GM12878 (cell line): ENCODE data around the gene UST. TPM values are rescaled to one million over a fixed set of nuclear protein-coding genes. Genes with fewer than 3 reads are reported as not detected.

Experiments used
- ATAC-seq: fragments of 200-7000 bp; cut with Tn5 transposase; 3 replicates; pipeline ENCODE4 v1.9.1; 2020; ENCODE audit warnings: mild to moderate bottlenecking, moderate library complexity
- BruUV-seq: library from RNA; stranded (reverse); fragments of 400-500 nt; replicated peaks from 2 replicates; lab custom pipeline; 2021; lab: Mats Ljungman, UMichigan
- CTCF ChIA-PET: fragments of 300-600 bp; sonication (Branson Sonifier 250); formaldehyde crosslinking; extraction: SDS; loops from one replicate; lab custom pipeline; 2021; ENCODE audit warnings: inconsistent platforms; lab: Yijun Ruan, JAX
- POLR2A ChIA-PET: fragments of 350-600 bp; formaldehyde crosslinking; extraction: SDS; loops from one replicate; lab custom pipeline; 2021; ENCODE audit warnings: inconsistent platforms; lab: Charles Lee
- RAD21 ChIA-PET: fragments of 300-600 bp; sonication (Branson Sonifier 250); formaldehyde crosslinking; loops from one replicate; lab custom pipeline; 2023; ENCODE audit warnings: antibody characterized with exemption; ENCODE audit not compliant: unreplicated experiment; lab: Charles Lee
- SMC1A ChIA-PET: fragments of 300-600 bp; sonication (Branson Sonifier 250); formaldehyde crosslinking; loops from one replicate; lab custom pipeline; 2023; ENCODE audit not compliant: unreplicated experiment, uncharacterized antibody; lab: Charles Lee
- DNase-seq: peaks from one replicate; pipeline ENCODE4 v3.0.0-alpha.2; 2011; ENCODE audit warnings: low read depth, low spot score
- FAIRE-seq: peaks from 3 replicates; lab custom pipeline; 2011; peaks lifted over from hg19 to GRCh38; lab: Jason Lieb, UNC
- H2AFZ ChIP-seq: 2 replicates; pipeline ENCODE4 v1.6.0; 2011; ENCODE audit warnings: low read depth, low read length, control low read depth; ENCODE audit not compliant: control insufficient read depth
- H3K27ac ChIP-seq: 2 replicates; pipeline ENCODE4 v1.5.1; 2011; ENCODE audit warnings: control low read depth; ENCODE audit not compliant: control insufficient read depth, insufficient read depth
- H3K27me3 ChIP-seq, 2 experiments: replicated peaks in 1 of 2; 2 replicates each; pipeline versions ENCODE4 v1.6.0 to v1.6.1; 2011; ENCODE audit warnings: low read length in 1 of 2; ENCODE audit not compliant: control insufficient read depth in 2 of 2, insufficient read depth in 2 of 2
- H3K36me3 ChIP-seq, 2 experiments: 2 replicates each; pipeline ENCODE4 v1.5.1; 2011; ENCODE audit warnings: low read length in 1 of 2; ENCODE audit not compliant: control insufficient read depth in 2 of 2, insufficient read depth in 2 of 2
- H3K4me1 ChIP-seq: 2 replicates; pipeline ENCODE4 v1.6.1; 2011; ENCODE audit warnings: mild to moderate bottlenecking, low read length, moderate library complexity, mixed read lengths; ENCODE audit not compliant: control insufficient read depth, insufficient read depth
- H3K4me2 ChIP-seq: 2 replicates; pipeline ENCODE4 v1.6.0; 2011; ENCODE audit warnings: control low read depth; ENCODE audit not compliant: control insufficient read depth, insufficient read depth
- H3K4me3 ChIP-seq: fragments of 200-600 bp; sonication (generic); 2 replicates; pipeline ENCODE4 v1.5.1; 2016
- H3K79me2 ChIP-seq: 2 replicates; pipeline ENCODE4 v1.6.0; 2011; ENCODE audit warnings: low read length; ENCODE audit not compliant: control insufficient read depth, insufficient read depth
- H3K9ac ChIP-seq: 2 replicates; pipeline ENCODE4 v1.8.0; 2011; ENCODE audit warnings: low read length, control low read depth, mixed read lengths; ENCODE audit not compliant: control insufficient read depth, insufficient read depth
- H3K9me3 ChIP-seq: replicated peaks from 3 replicates; pipeline ENCODE4 v1.5.1; 2011; ENCODE audit warnings: mild to moderate bottlenecking, low read length; ENCODE audit not compliant: control insufficient read depth, insufficient read depth
- H4K20me1 ChIP-seq: 2 replicates; pipeline ENCODE4 v1.6.0; 2011; ENCODE audit not compliant: control insufficient read depth, insufficient read depth
- ATF2 ChIP-seq: IDR thresholded peaks from 2 replicates; pipeline ENCODE4 v1.6.1; 2012; ENCODE audit warnings: low read length, inconsistent platforms
- BACH1 ChIP-seq: fragments of 450-650 bp; IDR thresholded peaks from 2 replicates; pipeline ENCODE4 v1.6.1; 2017; ENCODE audit warnings: mild to moderate bottlenecking, borderline replicate concordance
- CUX1 ChIP-seq: IDR thresholded peaks from 2 replicates; pipeline ENCODE4 v1.6.1; 2012; ENCODE audit warnings: improper control_type of control experiment, low read depth, low read length; ENCODE audit not compliant: insufficient replicate concordance
- E2F4 ChIP-seq: IDR thresholded peaks from 2 replicates; pipeline ENCODE4 v1.6.1; 2012; ENCODE audit warnings: low read depth, low read length, improper control_type of control experiment
- IKZF2 ChIP-seq, 2 experiments: fragments of 450-650 bp; IDR thresholded peaks; 2 replicates each; pipeline ENCODE4 v1.6.1; 2017; ENCODE audit warnings: mild to moderate bottlenecking in 2 of 2, moderate library complexity in 2 of 2
- KAT2A ChIP-seq: conservative IDR thresholded peaks from 2 replicates; pipeline ENCODE4 v1.6.1; 2011; ENCODE audit warnings: low read depth, low read length; ENCODE audit not compliant: control insufficient read depth
- RAD21 ChIP-seq: IDR thresholded peaks from 2 replicates; pipeline ENCODE4 v1.6.1; 2011; ENCODE audit warnings: mild to moderate bottlenecking, low read depth, low read length, moderate library complexity; ENCODE audit not compliant: insufficient read depth
- RCOR1 ChIP-seq: conservative IDR thresholded peaks from 2 replicates; pipeline ENCODE4 v1.6.1; 2012; ENCODE audit warnings: low read depth, low read length, improper control_type of control experiment
- ZBTB11 ChIP-seq: fragments of 450-650 bp; formaldehyde crosslinking; IDR thresholded peaks from 2 replicates; pipeline ENCODE4 v1.5.0; 2022; ENCODE audit warnings: mild to moderate bottlenecking, missing genetic modification characterization
- ZSCAN29 ChIP-seq: fragments of 450-650 bp; IDR thresholded peaks from 2 replicates; pipeline ENCODE4 v1.6.1; 2017; ENCODE audit warnings: mild to moderate bottlenecking, moderate library complexity
- WGBS: methylation state at CpG from one replicate; pipeline ENCODE4 v1.1.6; 2016; ENCODE audit warnings: low lambda C conversion rate; ENCODE audit not compliant: insufficient replicate concordance, insufficient coverage; ENCODE audit errors: missing lambda C conversion rate; 5-methylcytosine and 5-hydroxymethylcytosine counted together
- in situ Hi-C: fragments of 300-500 bp; cut with MboI; formaldehyde crosslinking; loops from 9 replicates; pipeline ENCODE4 v1.14.3; 2018; ENCODE audit warnings: mixed read lengths
- intact Hi-C: fragments of 100-400 bp; cut with micrococcal nuclease; formaldehyde crosslinking; loops from one replicate; pipeline ENCODE4 v1.14.2; 2022; ENCODE audit not compliant: unreplicated experiment
- polyA plus RNA-seq, 11 experiments: library from polyadenylated mRNA; depleted of rRNA in 4 of 11; unstranded in 6 of 11; stranded (reverse) in 5 of 11; fragments of >200 nt; fragmentation: Nextera tagmentation in 4 of 11; fragmentation: Illumina TruSeq in 1 of 11; extraction: Ambion mirVana in 4 of 11; extraction: Trizol in 1 of 11; gene quantifications; 1 replicate in 1 of 11; 2 replicates in 10 of 11; pipeline versions ENCODE4 v1.2.1 to v1.2.3, GENCODE V29; 2011 to 2016; ENCODE audit warnings: inconsistent platforms in 2 of 11, missing spikeins in 2 of 11, low read depth in 1 of 11
- total RNA-seq, 4 experiments: library from RNA; depleted of rRNA in 3 of 4; stranded (reverse); fragments of >200 nt in 3 of 4; fragmentation: Illumina TruSeq in 1 of 4; extraction: Trizol in 1 of 4; gene quantifications; 2 replicates each; pipeline versions ENCODE4 v1.2.1 to v1.2.3, GENCODE V29; 2013 to 2021

Gene UST
- total and polyA plus RNA-seq, 10 of the 15 experiments (the other 5 are each of a cell fraction or from before 2014, with no cell fraction given) = 0.74 to 43.3 (median 2.2) TPM

GRCh38 chr6:149055195-149055899 is 308.5 kb downstream of the UST start:
- H3K4me3 ChIP-seq = peak overlapping the region; percentile 53; the same call in 1 of the 2 replicates
- peak; percentile 91 for DNase-seq
- no peaks in the 10 kb centered on the region for H4K20me1 ChIP-seq
- H3K4me2 ChIP-seq = peak overlapping the region; percentile 96
- H3K27me3 ChIP-seq = no peaks in the 10 kb centered on the region
- TSS peak; percentile 87 for BruUV-seq
- peak overlapping the region; percentile 39; the same call in 1 of the 2 replicates for H2AFZ ChIP-seq
- H3K36me3 ChIP-seq = no peaks in the 10 kb centered on the region
- H3K79me2 ChIP-seq = no peaks in the 10 kb centered on the region
- peaks cover 37% of the 10 kb centered on the region for H3K4me1 ChIP-seq
- ChIA-PET RAD21 (interaction anchor here (0.7 to 16.8 kb wide), 15 partner anchors 7 to 462 kb away, joined by 3 to 521 read pairs (median 4); no protein-coding TSS in a partner anchor), SMC1A (interaction anchor here (0.9 to 17.7 kb wide), 12 partner anchors 9 to 377 kb away, joined by 3 to 1060 read pairs (median 8); no protein-coding TSS in a partner anchor), POLR2A (interaction anchor here (1.5 to 14.3 kb wide), 5 partner anchors 9 to 417 kb away, joined by 3 to 298 read pairs (median 92); no protein-coding TSS in a partner anchor), CTCF (interaction anchor here (1.0 to 5.0 kb wide), 5 partner anchors 10 to 28 kb away, joined by 3 to 89 read pairs (median 63); no protein-coding TSS in a partner anchor)
- no peaks in the 10 kb centered on the region; the same call in 1 of the 3 replicates for H3K9me3 ChIP-seq
- peak overlapping the region; percentile 63; the same call in 1 of the 2 replicates for H3K9ac ChIP-seq
- in situ Hi-C loops (no loop called here), intact Hi-C loops (loop anchor here (1.0 kb wide), 3 partner anchors 10 to 24 kb away; no protein-coding TSS in a partner anchor)
- under 1% methylated on average over 5 of the region's 5 CpGs for WGBS
- peak overlapping the region; percentile 90 for H3K27ac ChIP-seq
- ATAC-seq = peak; percentile 60
- FAIRE-seq = peak; percentile 54
- no peak for TF ChIP-seq ZSCAN29
- TF ChIP-seq IKZF2 (IDR thresholded peaks at IDR 0.05) = peak; percentile 82 to 92
- no peak for TF ChIP-seq RCOR1
- peak; percentile 53 for TF ChIP-seq ATF2
- no peak for TF ChIP-seq E2F4
- TF ChIP-seq ZBTB11 = no peak
- peak; percentile 51; the same call in 1 of the 2 replicates for TF ChIP-seq BACH1
- TF ChIP-seq CUX1 = no peak
- no peak for TF ChIP-seq KAT2A
- no peak for TF ChIP-seq RAD21
